Dendritic cell treated with granulocyte-macrophage colony-stimulating factor and Interleukin-4, amounts not matched to agents 40 ng/mL and 50 ng/mL, for 4 days (primary cell): ENCODE data around the gene GRM7.

Experiments
- H3K27ac Mint-ChIP-seq: one replicate; pipeline ENCODE4 v1.8.0; 2022; ENCODE audit warnings: mild to moderate bottlenecking, mixed read lengths
- H3K27me3 Mint-ChIP-seq: one replicate; pipeline ENCODE4 v1.8.0; 2022; ENCODE audit warnings: mild to moderate bottlenecking, mixed read lengths
- H3K36me3 Mint-ChIP-seq: one replicate; pipeline ENCODE4 v1.8.0; 2022; ENCODE audit warnings: low read depth, mixed read lengths
- H3K4me1 Mint-ChIP-seq: one replicate; pipeline ENCODE4 v1.8.0; 2022; ENCODE audit warnings: low read depth, mixed read lengths
- H3K4me3 Mint-ChIP-seq: one replicate; pipeline ENCODE4 v1.8.0; 2022; ENCODE audit warnings: mild to moderate bottlenecking, moderate library complexity, mixed read lengths
- H3K9me3 Mint-ChIP-seq: one replicate; pipeline ENCODE4 v1.8.0; 2022; ENCODE audit warnings: mixed read lengths
- intact Hi-C: fragments of 100-400 bp; cut with micrococcal nuclease; formaldehyde crosslinking; loops from one replicate; pipeline ENCODE4 v1.15.0; 2022

The GRM7 gene

DNA sequence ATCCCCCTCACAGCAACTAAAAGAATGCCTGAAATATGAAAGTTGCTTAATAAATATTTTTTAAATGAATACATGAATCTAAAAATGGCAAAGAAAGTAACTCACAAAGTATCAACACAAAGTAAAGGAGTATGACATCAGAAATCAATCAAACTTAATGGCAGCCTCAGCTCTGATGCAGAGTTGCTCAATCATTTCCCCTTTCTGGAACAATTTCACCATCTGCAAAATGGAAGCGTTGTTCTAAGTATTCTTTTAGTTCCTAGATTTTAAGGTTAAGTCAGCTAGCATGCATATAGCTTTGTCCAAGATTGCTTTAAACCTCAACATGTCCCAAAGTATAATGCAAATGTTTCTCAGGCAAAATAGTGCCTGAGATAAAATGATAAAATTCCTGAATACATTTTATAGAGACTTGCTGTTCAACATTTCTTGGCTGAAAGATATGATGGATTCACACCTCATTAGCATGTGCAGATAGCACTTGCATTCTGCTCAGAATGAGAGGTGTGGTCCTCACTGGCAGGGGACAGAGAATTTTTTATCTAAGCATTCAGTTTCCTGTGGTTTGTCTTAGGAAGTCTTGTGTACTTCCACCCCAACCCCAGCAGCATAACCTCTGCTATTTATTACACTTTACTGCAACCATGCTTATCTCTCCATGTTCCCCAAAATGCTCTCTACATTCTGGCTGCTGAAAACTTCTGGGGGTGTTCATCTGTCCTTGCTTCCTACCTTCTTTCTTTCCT is 429.3 kb downstream of the GRM7 start:
- intact Hi-C loops = no loop called here

DNA sequence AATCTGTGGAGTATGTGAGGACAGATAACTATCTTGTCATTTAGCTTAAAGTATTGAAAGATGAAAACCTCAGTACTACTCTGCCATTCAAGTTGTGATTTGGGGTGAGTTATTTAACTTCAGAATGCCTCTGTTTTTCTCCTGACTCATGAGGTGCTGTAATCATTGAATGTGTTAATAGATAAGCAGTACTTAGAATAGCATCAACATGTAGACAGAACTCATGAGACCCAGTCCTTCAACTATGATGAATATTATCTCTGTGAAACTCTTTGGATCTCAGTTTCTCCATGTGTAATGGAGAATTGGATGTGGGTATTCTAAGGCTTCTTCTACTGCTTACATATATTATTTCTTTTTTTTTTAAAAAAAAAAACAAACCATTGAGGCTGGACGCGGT is 431.4 kb downstream of the GRM7 start:
- Mint-ChIP-seq H3K27me3 (no peaks in the 10 kb centered on the region), H3K9me3 (peaks cover 11% of the 10 kb centered on the region), H3K4me3 (no peak overlapping the region), H3K4me1 (peaks cover 10% of the 10 kb centered on the region), H3K27ac (no peak overlapping the region), H3K36me3 (no peaks in the 10 kb centered on the region)
- intact Hi-C loops = no loop called here

More for the DNA sequence above, 429.3 kb downstream of the GRM7 start:
- Mint-ChIP-seq H3K27me3 (no peaks in the 10 kb centered on the region), H3K4me3 (no peak overlapping the region), H3K27ac (no peak overlapping the region), H3K36me3 (no peaks in the 10 kb centered on the region), H3K9me3 (peaks cover 11% of the 10 kb centered on the region), H3K4me1 (peaks cover 10% of the 10 kb centered on the region)

GRCh38 chr3:7293286-7293685 is 432.4 kb downstream of the GRM7 start:
- Mint-ChIP-seq H3K4me3 (no peak overlapping the region), H3K27ac (no peak overlapping the region), H3K4me1 (peaks cover 10% of the 10 kb centered on the region), H3K27me3 (no peaks in the 10 kb centered on the region), H3K36me3 (no peaks in the 10 kb centered on the region), H3K9me3 (peaks cover 11% of the 10 kb centered on the region)
- intact Hi-C loops = no loop called here

- Mint-ChIP-seq H3K4me1 (peaks cover 8% of the 10 kb centered on the region), H3K27ac (no peak overlapping the region), H3K4me3 (no peak overlapping the region), H3K36me3 (no peaks in the 10 kb centered on the region), H3K27me3 (no peaks in the 10 kb centered on the region), H3K9me3 (peaks cover 26% of the 10 kb centered on the region)
- intact Hi-C loops = no loop called here
Observed at GRCh38 chr3:7305561-7305960, 444.6 kb downstream of the GRM7 start.

- Mint-ChIP-seq H3K36me3 (no peaks in the 10 kb centered on the region), H3K9me3 (peaks cover 17% of the 10 kb centered on the region), H3K27me3 (no peaks in the 10 kb centered on the region), H3K27ac (no peak overlapping the region), H3K4me3 (no peak overlapping the region), H3K4me1 (peaks cover 8% of the 10 kb centered on the region)
- intact Hi-C loops = no loop called here
Observed at GRCh38 chr3:7306901-7307300, 446.0 kb downstream of the GRM7 start.

DNA sequence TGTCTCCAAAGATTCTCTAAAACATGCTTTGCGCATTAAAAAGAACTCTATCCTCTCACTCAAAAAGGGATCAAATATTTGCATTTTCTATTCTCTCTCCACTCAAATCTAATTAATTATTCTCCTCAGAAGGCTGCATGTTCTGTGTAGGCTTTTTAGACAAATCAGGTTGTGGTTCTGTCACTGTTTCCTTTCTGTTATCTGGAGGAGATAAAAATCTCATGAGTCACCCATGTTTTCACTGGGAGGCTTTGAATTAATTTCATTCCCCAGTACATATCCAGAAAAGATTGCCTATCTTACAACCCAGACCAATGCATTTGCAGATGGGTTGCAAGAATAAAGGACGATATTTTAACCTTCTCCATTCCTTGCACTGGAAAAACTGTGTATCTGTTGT is 446.5 kb downstream of the GRM7 start:
- no peak overlapping the region for H3K27ac Mint-ChIP-seq
- intact Hi-C loops = no loop called here
- peaks cover 17% of the 10 kb centered on the region for H3K9me3 Mint-ChIP-seq
- no peaks in the 10 kb centered on the region for H3K36me3 Mint-ChIP-seq
- no peaks in the 10 kb centered on the region for H3K27me3 Mint-ChIP-seq
- H3K4me1 Mint-ChIP-seq = peaks cover 8% of the 10 kb centered on the region
- no peak overlapping the region for H3K4me3 Mint-ChIP-seq

GRCh38 chr3:7309641-7310102 is 448.8 kb downstream of the GRM7 start:
- Mint-ChIP-seq H3K4me1 (peaks cover 8% of the 10 kb centered on the region), H3K27me3 (no peaks in the 10 kb centered on the region), H3K9me3 (peaks cover 5% of the 10 kb centered on the region), H3K27ac (no peak overlapping the region), H3K36me3 (no peaks in the 10 kb centered on the region), H3K4me3 (no peak overlapping the region)
- intact Hi-C loops = no loop called here

GRCh38 chr3:7315037-7315436 is 454.1 kb downstream of the GRM7 start:
- H3K9me3 Mint-ChIP-seq = peaks cover 21% of the 10 kb centered on the region
- H3K27ac Mint-ChIP-seq = no peak overlapping the region
- H3K4me3 Mint-ChIP-seq = no peak overlapping the region
- H3K4me1 Mint-ChIP-seq = no peaks in the 10 kb centered on the region
- intact Hi-C loops = no loop called here
- no peaks in the 10 kb centered on the region for H3K27me3 Mint-ChIP-seq
- no peaks in the 10 kb centered on the region for H3K36me3 Mint-ChIP-seq

DNA sequence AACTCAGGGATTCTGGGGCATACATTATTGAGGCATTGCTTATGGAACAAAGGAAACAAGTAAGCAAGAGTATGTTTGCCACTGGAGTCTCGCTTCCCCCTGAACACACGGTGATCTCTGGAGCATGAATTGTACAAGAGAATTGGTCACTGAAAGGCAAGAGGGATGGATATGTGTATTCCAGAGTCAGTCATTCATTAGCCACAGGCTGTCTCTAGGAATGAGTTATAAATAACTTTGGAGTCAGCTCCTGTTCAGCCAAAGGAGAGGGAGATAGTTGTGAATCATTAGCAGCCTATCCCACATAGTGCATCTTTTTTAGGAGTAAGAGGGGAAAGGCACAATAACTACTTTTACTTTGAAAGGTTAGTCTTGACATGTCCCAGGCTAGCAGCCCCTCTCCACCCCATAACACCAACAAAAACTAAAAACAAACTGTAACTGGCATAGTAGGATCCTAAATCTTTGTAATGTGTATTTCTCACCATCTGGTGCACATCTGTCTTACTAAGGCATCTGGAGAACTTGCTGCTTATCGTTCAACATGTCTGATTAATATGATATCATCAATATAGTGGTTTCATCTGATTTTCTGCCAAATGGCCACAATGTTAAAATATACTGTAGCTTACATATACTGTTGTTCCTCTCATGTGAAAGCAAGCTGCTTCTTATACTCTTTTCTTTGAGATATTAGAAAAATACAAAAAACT is 462.2 kb downstream of the GRM7 start:
- H3K36me3 Mint-ChIP-seq = no peaks in the 10 kb centered on the region
- no peaks in the 10 kb centered on the region for H3K9me3 Mint-ChIP-seq
- H3K27me3 Mint-ChIP-seq = no peaks in the 10 kb centered on the region
- no peaks in the 10 kb centered on the region for H3K4me1 Mint-ChIP-seq
- intact Hi-C loops = no loop called here
- H3K27ac Mint-ChIP-seq = no peak overlapping the region
- H3K4me3 Mint-ChIP-seq = no peak overlapping the region

- no peak overlapping the region for H3K4me3 Mint-ChIP-seq
- H3K36me3 Mint-ChIP-seq = no peaks in the 10 kb centered on the region
- H3K27me3 Mint-ChIP-seq = no peaks in the 10 kb centered on the region
- no peaks in the 10 kb centered on the region for H3K4me1 Mint-ChIP-seq
- H3K27ac Mint-ChIP-seq = no peak overlapping the region
- intact Hi-C loops = no loop called here
- H3K9me3 Mint-ChIP-seq = peaks cover 28% of the 10 kb centered on the region
Observed at GRCh38 chr3:7328339-7328738, 467.4 kb downstream of the GRM7 start.

DNA sequence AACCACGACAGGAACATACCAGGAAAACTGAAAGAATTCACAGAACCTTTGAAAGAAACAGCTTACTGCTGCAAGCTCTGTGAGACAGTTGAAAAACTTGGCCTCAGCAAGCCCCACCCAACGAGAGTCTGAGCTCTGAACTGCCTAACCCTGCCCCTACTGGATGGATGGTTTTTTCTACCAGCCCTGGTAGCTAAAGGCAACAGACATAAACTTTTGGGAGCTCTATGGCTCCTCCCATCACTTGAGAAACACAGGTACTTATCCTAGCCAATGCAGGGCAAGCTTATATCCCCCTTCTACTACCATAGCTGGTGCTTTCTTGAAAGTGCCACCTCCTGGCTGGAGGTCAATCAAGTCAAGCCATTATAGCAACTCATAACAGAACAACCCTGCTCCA is 471.8 kb downstream of the GRM7 start:
- intact Hi-C loops = no loop called here
- Mint-ChIP-seq H3K4me3 (no peak overlapping the region), H3K27ac (no peak overlapping the region)

DNA sequence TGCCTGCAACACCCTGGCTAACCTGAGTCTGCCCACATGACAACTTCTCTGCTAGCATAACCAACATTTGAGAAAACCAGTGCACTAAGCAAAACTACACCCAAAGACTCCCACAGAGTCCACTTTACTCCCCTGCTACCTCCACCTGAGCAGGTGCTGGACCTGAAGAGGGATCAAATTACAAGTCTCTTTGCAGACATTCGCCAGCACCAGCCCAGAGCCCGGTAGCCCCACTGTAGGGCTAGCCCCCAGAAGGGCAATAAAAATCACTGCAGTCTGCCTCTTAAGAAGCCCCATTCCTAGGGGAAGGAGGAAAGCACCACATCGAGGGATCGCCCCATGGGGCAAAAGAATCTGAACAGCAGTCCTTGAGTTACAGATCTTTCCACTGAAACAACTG is 472.2 kb downstream of the GRM7 start:
- Mint-ChIP-seq H3K27ac (no peak overlapping the region), H3K4me3 (no peak overlapping the region)

More for the DNA sequence above, 471.8 kb downstream of the GRM7 start:
- Mint-ChIP-seq H3K27me3 (no peaks in the 10 kb centered on the region), H3K4me1 (no peaks in the 10 kb centered on the region), H3K9me3 (peaks cover 65% of the 10 kb centered on the region), H3K36me3 (no peaks in the 10 kb centered on the region)

GRCh38 chr3:7340795-7341194 is 479.9 kb downstream of the GRM7 start:
- H3K27ac Mint-ChIP-seq = no peak overlapping the region
- H3K4me3 Mint-ChIP-seq = no peak overlapping the region
- H3K9me3 Mint-ChIP-seq = peaks cover 29% of the 10 kb centered on the region
- intact Hi-C loops = no loop called here
- no peaks in the 10 kb centered on the region for H3K36me3 Mint-ChIP-seq
- H3K4me1 Mint-ChIP-seq = no peaks in the 10 kb centered on the region
- no peaks in the 10 kb centered on the region for H3K27me3 Mint-ChIP-seq

More for the DNA sequence above, 472.2 kb downstream of the GRM7 start:
- Mint-ChIP-seq H3K4me1 (no peaks in the 10 kb centered on the region), H3K36me3 (no peaks in the 10 kb centered on the region), H3K27me3 (no peaks in the 10 kb centered on the region), H3K9me3 (peaks cover 66% of the 10 kb centered on the region)
- intact Hi-C loops = no loop called here

DNA sequence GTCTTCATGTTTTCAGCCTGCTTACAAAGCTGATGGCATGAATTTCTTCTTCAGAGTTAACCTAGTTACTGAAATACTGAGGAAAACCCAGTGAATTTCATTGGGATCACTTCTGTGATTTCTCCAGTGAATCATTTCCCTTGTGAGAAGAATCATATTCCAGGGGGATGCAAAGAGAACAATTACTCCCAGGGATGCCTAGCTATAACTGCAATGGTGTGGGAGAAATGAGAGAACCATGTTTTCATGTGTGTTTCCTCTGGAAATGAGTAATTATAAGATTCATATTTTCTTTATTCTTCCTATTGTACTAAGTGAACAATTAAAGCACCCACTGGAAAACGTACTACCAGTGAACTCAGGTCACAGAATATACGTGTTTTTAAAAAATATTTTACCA is 485.4 kb downstream of the GRM7 start:
- intact Hi-C loops = no loop called here
- peaks cover 27% of the 10 kb centered on the region for H3K9me3 Mint-ChIP-seq

More for the DNA sequence above, 485.4 kb downstream of the GRM7 start:
- Mint-ChIP-seq H3K4me1 (no peaks in the 10 kb centered on the region), H3K36me3 (no peaks in the 10 kb centered on the region), H3K27ac (no peak overlapping the region), H3K27me3 (no peaks in the 10 kb centered on the region), H3K4me3 (no peak overlapping the region)
